Endometrial microvascular endothelial cells (primary cell): Measurements from ENCODE around the gene SIPA1L3. TPM values are rescaled to one million over a fixed set of nuclear protein-coding genes. Genes with fewer than 3 reads are reported as not detected.
"Not testable (repeated sequence)": the region's sequence is repeated elsewhere in the genome, so short reads cannot be mapped to it uniquely, and the experiment has no call there.

Experiments
- in situ Hi-C: cut with HindIII; loops from 2 replicates; pipeline ENCODE4 v1.10.0; 2017; ENCODE audit warnings: low sequenced_read_pairs, low pct_unique_long_range_greater_than_20kb; ENCODE audit errors: inconsistent ontology term
- total RNA-seq: library from RNA; depleted of rRNA; stranded (reverse); fragments of >200 nt; gene quantifications from one replicate; pipeline ENCODE4 v1.2.3, GENCODE V29; 2015; ENCODE audit errors: inconsistent ontology term

SIPA1L3 gene
- total RNA-seq, 1 donor from 2014 or later, result 31.5 TPM

- in situ Hi-C loops, result no loop called here
These were observed 801 bp upstream of the SIPA1L3 start, which contains the start of gene WDR87 for GRCh38 chr19:37905946-37906868. Gene WDR87, minus strand, starts transcription at chr19:37906594. Its CDS starts 8,355 bp downstream, at chr19:37898239.

- in situ Hi-C loops, result no loop called here
These were observed 887 bp downstream of the SIPA1L3 start for GRCh38 chr19:37907735-37908455.

DNA sequence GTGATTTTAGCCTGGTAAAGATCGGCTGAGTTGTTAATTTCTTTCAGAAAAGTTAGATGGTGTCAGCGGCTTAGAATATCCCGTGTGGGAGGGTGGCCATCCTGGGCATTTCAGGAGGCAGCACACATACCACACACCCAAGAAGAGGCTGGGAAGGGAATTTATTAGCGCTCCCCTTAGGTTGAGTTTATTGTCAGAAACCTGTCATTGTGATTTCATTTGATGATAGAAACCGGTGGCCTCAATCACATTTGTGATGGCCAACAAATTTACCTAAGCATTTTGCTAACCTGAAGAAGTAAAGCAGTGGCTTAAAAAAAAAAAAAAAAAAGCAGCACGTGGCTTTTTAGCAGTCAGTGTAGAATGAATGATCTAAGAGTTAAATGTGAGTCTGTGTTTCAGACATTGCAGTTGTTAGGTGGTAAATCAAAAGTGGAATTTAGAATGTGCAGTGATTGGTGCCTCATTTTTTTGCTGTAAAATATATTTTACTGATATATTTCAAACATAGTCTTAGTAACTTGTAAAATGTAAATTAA, 2.7 kb downstream of the SIPA1L3 start:
- in situ Hi-C loops, result no loop called here

GRCh38 chr19:37914908-37915307, 7.9 kb downstream of the SIPA1L3 start:
- in situ Hi-C loops, result no loop called here

- in situ Hi-C loops, result no loop called here
These were observed 13.8 kb downstream of the SIPA1L3 start for GRCh38 chr19:37920591-37921450.

- in situ Hi-C loops, result not testable (repeated sequence)
These were observed 17.6 kb downstream of the SIPA1L3 start for GRCh38 chr19:37924573-37924972.

- in situ Hi-C loops, result no loop called here
These were observed 18.2 kb downstream of the SIPA1L3 start for GRCh38 chr19:37925212-37925611.

- in situ Hi-C loops, result no loop called here
These were observed 19.2 kb downstream of the SIPA1L3 start for GRCh38 chr19:37926255-37926654.

DNA sequence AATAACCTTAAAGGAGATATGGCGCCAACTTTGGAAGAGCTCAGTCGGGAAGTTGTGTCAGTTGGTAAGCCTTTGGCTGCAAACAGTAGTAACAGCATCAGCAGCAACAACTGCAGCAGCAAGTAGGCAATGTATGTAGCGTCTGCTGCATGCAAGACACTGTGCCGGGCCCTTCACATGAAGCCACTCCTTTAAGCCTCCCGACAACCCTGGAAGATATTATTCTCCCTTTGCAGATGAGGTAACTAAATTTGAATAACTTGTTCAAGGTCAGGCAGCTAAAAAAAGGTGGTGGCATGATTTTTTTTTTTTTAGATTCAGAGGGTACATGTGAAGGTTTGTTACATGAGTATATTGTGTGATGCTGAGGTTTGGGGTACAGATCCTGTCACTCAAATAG, 19.7 kb downstream of the SIPA1L3 start:
- in situ Hi-C loops, result no loop called here

- in situ Hi-C loops, result no loop called here
These were observed 21.7 kb downstream of the SIPA1L3 start for GRCh38 chr19:37928527-37929286.

DNA sequence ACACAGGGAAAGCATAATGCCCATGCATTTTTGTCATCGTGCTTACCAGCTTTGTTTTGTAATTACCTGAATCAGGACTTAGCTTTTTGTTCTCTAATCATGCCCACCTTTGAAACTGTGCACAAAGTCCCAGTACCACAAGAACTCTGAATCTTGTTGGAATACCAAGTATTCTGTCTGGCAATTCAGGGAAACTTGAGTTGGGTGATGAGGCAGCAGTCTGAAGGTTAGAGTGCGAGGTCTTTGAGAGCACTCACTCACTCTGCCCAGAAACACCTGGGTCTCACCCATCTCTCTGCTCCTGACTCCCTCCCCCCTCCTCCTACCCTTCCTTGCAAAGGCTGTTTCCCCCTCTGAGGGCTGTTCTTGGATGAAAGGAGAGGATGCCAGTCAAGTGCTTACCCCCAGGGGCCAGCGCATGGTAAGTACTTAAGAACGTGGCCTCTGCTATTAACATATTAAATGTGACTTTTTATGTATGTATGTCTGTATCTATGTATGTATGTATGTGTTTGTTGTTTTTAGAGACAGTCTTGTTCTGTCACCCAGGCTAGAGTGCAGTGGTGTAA, 22.4 kb downstream of the SIPA1L3 start:
- in situ Hi-C loops, result no loop called here

- in situ Hi-C loops, result no loop called here
These were observed 23.4 kb downstream of the SIPA1L3 start for GRCh38 chr19:37930416-37930815.

DNA sequence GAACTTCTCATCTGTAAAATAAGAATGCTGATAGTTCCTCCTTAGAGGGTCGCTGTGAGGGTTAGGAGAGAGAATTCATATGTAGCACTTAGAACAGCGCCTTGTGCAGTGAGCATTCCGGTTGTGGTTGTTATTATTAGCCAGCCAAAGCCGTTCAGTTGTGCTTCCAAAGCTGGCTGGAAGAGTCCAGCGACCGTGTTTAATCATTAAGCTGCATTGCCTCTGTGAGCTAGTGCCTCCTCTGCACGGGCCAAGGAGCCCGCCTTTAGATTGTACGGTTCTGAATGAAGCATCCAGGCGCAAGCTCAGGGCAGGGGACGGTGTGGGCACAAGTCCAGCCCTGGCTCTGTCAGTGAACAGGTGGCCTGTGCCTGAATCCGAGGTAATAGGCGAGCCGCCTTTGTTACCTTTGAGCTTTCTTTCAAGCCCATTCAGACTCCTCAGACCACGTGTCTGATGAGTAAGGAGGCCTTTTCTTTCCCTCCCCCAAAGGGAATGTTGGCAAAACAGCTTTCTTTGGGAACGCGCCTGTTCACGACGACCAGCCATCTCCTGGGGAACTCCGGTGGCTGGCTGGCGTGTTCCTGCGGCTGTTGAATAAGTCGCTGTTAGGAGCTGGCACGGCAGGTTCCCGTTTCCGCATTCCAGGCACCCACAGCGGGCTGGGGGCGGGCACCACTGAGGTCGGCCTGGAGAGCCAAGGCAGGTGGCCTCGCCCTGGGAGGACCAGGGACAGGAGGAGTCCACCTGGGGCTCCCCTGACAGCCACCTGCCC, 25.1 kb downstream of the SIPA1L3 start:
- in situ Hi-C loops, result no loop called here

GRCh38 chr19:37932985-37933936, 26.3 kb downstream of the SIPA1L3 start:
- in situ Hi-C loops, result no loop called here

DNA sequence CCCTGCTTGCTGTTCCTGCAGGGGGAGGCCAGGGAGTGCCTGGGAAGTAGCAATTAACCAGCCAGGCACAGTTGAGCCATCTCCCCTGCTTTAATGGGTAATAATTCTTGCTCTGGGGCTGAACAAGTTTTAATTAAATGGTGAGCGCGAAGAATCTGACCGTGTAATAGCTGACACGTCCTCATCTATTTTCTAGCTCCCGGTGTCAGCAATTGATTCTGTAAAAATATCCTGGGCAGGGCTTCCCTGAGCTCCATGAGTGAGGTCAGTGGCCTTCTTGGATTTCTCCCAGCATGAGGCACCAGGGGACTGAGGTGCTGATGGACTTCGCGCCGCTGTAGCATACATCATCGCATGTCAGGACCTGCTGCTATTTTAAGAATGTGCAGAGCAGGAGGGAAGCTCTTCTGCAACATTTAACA, 26.9 kb downstream of the SIPA1L3 start:
- in situ Hi-C loops, result no loop called here

GRCh38 chr19:37935341-37935740, 28.3 kb downstream of the SIPA1L3 start:
- in situ Hi-C loops, result no loop called here
